MM.1S (cell line): Measurements from ENCODE around the gene GOLGA8H.
"Not testable (repeated sequence)": the region's sequence is repeated elsewhere in the genome, so short reads cannot be mapped to it uniquely, and the experiment has no call there.

Experiments used
- DNase-seq: peaks from one replicate; pipeline ENCODE4 v3.0.0-alpha.2; 2015
- H2AFZ ChIP-seq: fragments of 300-600 bp; sonication (generic); 2 replicates; pipeline ENCODE4 v1.6.0; 2016; ENCODE audit warnings: antibody characterized with exemption, low read length
- H3F3A ChIP-seq: fragments of 300-600 bp; sonication (generic); 2 replicates; pipeline ENCODE4 v1.6.1; 2016; ENCODE audit warnings: mild to moderate bottlenecking, antibody characterized with exemption, low read length, moderate library complexity, mixed read lengths; ENCODE audit not compliant: insufficient read depth
- H3K27ac ChIP-seq: fragments of 300-600 bp; sonication (generic); 2 replicates; pipeline ENCODE4 v1.5.1; 2016; ENCODE audit warnings: mild to moderate bottlenecking, low read length
- H3K27me3 ChIP-seq: fragments of 300-600 bp; sonication (generic); replicated peaks from 2 replicates; pipeline ENCODE4 v1.6.0; 2016; ENCODE audit warnings: low read length; ENCODE audit not compliant: insufficient read depth
- H3K36me3 ChIP-seq: fragments of 300-600 bp; sonication (generic); replicated peaks from 2 replicates; pipeline ENCODE4 v1.6.1; 2016; ENCODE audit warnings: mild to moderate bottlenecking, low read length, mixed read lengths; ENCODE audit not compliant: insufficient read depth
- H3K4me1 ChIP-seq: fragments of 300-600 bp; sonication (generic); 2 replicates; pipeline ENCODE4 v1.6.1; 2016; ENCODE audit warnings: low read length, mixed read lengths
- H3K4me2 ChIP-seq: fragments of 300-600 bp; sonication (generic); 2 replicates; pipeline ENCODE4 v1.6.0; 2016; ENCODE audit warnings: low read depth, low read length
- H3K4me3 ChIP-seq: fragments of 300-600 bp; sonication (generic); 2 replicates; pipeline ENCODE4 v1.5.1; 2016; ENCODE audit warnings: low read length, mixed read lengths
- H3K79me2 ChIP-seq: fragments of 300-600 bp; sonication (generic); 2 replicates; pipeline ENCODE4 v1.6.1; 2016; ENCODE audit warnings: mixed run types, low read length, mixed read lengths
- H3K9ac ChIP-seq: fragments of 300-600 bp; sonication (generic); 2 replicates; pipeline ENCODE4 v1.6.1; 2016; ENCODE audit warnings: low read length, mixed read lengths
- H3K9me2 ChIP-seq: fragments of 300-600 bp; sonication (generic); replicated peaks from 2 replicates; pipeline ENCODE4 v1.6.1; 2016; ENCODE audit warnings: mild to moderate bottlenecking, low read length, mixed read lengths; ENCODE audit not compliant: insufficient read depth
- H3K9me3 ChIP-seq: fragments of 300-600 bp; sonication (generic); replicated peaks from 2 replicates; pipeline ENCODE4 v1.6.1; 2016; ENCODE audit warnings: mild to moderate bottlenecking, low read length, mixed read lengths; ENCODE audit not compliant: insufficient read depth
- H4K20me1 ChIP-seq: fragments of 300-600 bp; sonication (generic); 2 replicates; pipeline ENCODE4 v1.6.1; 2016; ENCODE audit warnings: mild to moderate bottlenecking, low read length, moderate library complexity, mixed read lengths; ENCODE audit not compliant: insufficient read depth

The GOLGA8H gene

GRCh38 chr15:30603796-30604195, at the start of gene GOLGA8H:
TSS of gene GOLGA8H (plus strand) at chr15:30604028. CDS start at chr15:30604126, 98 bp downstream.
- H3F3A ChIP-seq, H3K4me1 ChIP-seq, H3K27ac ChIP-seq, H3K27me3 ChIP-seq, H3K9me3 ChIP-seq, H3K9me2 ChIP-seq, H3K79me2 ChIP-seq, H3K9ac ChIP-seq, H2AFZ ChIP-seq, H3K4me2 ChIP-seq, H3K4me3 ChIP-seq, H4K20me1 ChIP-seq, DNase-seq, H3K36me3 ChIP-seq: not testable (repeated sequence)

GRCh38 chr15:30566949-30567348, 36.9 kb upstream of the GOLGA8H start:
- H4K20me1 ChIP-seq, H3K9me2 ChIP-seq, H3K9me3 ChIP-seq, H3K27ac ChIP-seq, H3K4me3 ChIP-seq, H3K4me1 ChIP-seq, H3K36me3 ChIP-seq, H3K9ac ChIP-seq, H3F3A ChIP-seq, DNase-seq, H3K4me2 ChIP-seq, H3K27me3 ChIP-seq, H2AFZ ChIP-seq, H3K79me2 ChIP-seq: not testable (repeated sequence)

GRCh38 chr15:30573012-30573491, 30.8 kb upstream of the GOLGA8H start:
- not testable (repeated sequence) for H3K27ac ChIP-seq, H3K36me3 ChIP-seq, H3K27me3 ChIP-seq, H3K9me3 ChIP-seq, H3K4me3 ChIP-seq, H2AFZ ChIP-seq, H3K4me1 ChIP-seq, H3K9me2 ChIP-seq, H3K79me2 ChIP-seq, H3F3A ChIP-seq, H3K9ac ChIP-seq, H4K20me1 ChIP-seq, H3K4me2 ChIP-seq, DNase-seq

GRCh38 chr15:30579394-30579970, 24.3 kb upstream of the GOLGA8H start:
- not testable (repeated sequence) for H3K4me3 ChIP-seq, H3F3A ChIP-seq, H2AFZ ChIP-seq, H3K9me2 ChIP-seq, H3K4me2 ChIP-seq, DNase-seq, H3K79me2 ChIP-seq, H3K9ac ChIP-seq, H3K4me1 ChIP-seq, H3K27ac ChIP-seq, H4K20me1 ChIP-seq, H3K27me3 ChIP-seq, H3K9me3 ChIP-seq, H3K36me3 ChIP-seq

- H3F3A ChIP-seq, H3K27ac ChIP-seq, H3K79me2 ChIP-seq, H3K4me3 ChIP-seq, H3K4me2 ChIP-seq, H3K27me3 ChIP-seq, H3K36me3 ChIP-seq, H2AFZ ChIP-seq, H4K20me1 ChIP-seq, H3K9me2 ChIP-seq, H3K9me3 ChIP-seq, H3K9ac ChIP-seq, DNase-seq, H3K4me1 ChIP-seq: not testable (repeated sequence)
Measured at GRCh38 chr15:30580716-30581115, 23.1 kb upstream of the GOLGA8H start.

- not testable (repeated sequence) for H3K4me3 ChIP-seq, H3K4me1 ChIP-seq, H3K4me2 ChIP-seq, H3K36me3 ChIP-seq, H3K27me3 ChIP-seq, H3K9me2 ChIP-seq, H3K79me2 ChIP-seq, H2AFZ ChIP-seq, DNase-seq, H3K27ac ChIP-seq, H3F3A ChIP-seq, H3K9me3 ChIP-seq, H3K9ac ChIP-seq, H4K20me1 ChIP-seq
Measured at GRCh38 chr15:30598953-30599352, 4.9 kb upstream of the GOLGA8H start.

- not testable (repeated sequence) for H3K27ac ChIP-seq, H3K9me2 ChIP-seq, H3K4me2 ChIP-seq, H3K79me2 ChIP-seq, H4K20me1 ChIP-seq, H3K4me1 ChIP-seq, H3K36me3 ChIP-seq, H3F3A ChIP-seq, H3K4me3 ChIP-seq, H3K27me3 ChIP-seq, H2AFZ ChIP-seq, H3K9me3 ChIP-seq, DNase-seq, H3K9ac ChIP-seq
Measured at GRCh38 chr15:30612271-30612670, 8.4 kb downstream of the GOLGA8H start.

GRCh38 chr15:30621342-30621741, 17.5 kb downstream of the GOLGA8H start:
- H3K4me3 ChIP-seq, H3F3A ChIP-seq, H3K9ac ChIP-seq, H3K9me2 ChIP-seq, H4K20me1 ChIP-seq, H3K27ac ChIP-seq, H3K27me3 ChIP-seq, H3K9me3 ChIP-seq, H3K4me2 ChIP-seq, H3K4me1 ChIP-seq, H3K36me3 ChIP-seq, H3K79me2 ChIP-seq, H2AFZ ChIP-seq: not testable (repeated sequence)
- peak; percentile 10 for DNase-seq
